HG03045 (cell line): Measurements from ENCODE around the gene FSIP1.

Experiments
- ATAC-seq: cut with Tn5 transposase; IDR thresholded peaks from one replicate; pipeline ENCODE4 v1.9.1; 2021; ENCODE audit warnings: mild to moderate bottlenecking, moderate library complexity; ENCODE audit not compliant: unreplicated experiment

Gene FSIP1

DNA sequence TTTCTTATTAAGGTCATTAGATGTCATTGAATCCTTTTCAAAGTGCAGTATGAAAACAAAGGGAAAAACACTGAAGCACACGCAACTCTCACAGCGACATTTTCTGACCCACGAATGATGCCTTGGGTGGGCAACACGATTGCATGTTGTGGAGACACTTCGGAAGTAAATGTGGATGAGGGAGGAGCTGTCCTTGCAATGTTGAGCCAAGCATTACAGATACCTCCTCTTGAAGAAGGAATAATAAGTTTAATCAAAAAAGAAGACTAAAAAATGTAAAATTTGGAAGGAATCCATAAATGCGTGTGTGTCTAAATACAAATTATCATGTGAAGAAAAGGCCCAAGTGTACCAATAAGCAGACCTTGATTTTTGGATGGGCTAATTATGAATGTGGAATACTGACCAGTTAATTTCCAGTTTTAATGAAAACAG is 184.9 kb downstream of the FSIP1 start:
- ATAC-seq: no peak

- ATAC-seq: no peak
Observed at GRCh38 chr15:39597336-39597735, 185.3 kb downstream of the FSIP1 start.

DNA sequence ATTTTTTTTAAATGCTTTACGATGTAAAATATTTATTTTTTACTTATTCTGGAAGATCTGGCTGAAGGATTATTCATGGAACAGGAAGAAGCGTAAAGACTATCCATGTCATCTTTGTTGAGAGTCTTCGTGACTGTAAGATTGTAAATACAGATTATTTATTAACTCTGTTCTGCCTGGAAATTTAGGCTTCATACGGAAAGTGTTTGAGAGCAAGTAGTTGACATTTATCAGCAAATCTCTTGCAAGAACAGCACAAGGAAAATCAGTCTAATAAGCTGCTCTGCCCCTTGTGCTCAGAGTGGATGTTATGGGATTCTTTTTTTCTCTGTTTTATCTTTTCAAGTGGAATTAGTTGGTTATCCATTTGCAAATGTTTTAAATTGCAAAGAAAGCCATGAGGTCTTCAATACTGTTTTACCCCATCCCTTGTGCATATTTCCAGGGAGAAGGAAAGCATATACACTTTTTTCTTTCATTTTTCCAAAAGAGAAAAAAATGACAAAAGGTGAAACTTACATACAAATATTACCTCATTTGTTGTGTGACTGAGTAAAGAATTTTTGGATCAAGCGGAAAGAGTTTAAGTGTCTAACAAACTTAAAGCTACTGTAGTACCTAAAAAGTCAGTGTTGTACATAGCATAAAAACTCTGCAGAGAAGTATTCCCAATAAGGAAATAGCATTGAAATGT is 186.1 kb downstream of the FSIP1 start:
- ATAC-seq: no peak

DNA sequence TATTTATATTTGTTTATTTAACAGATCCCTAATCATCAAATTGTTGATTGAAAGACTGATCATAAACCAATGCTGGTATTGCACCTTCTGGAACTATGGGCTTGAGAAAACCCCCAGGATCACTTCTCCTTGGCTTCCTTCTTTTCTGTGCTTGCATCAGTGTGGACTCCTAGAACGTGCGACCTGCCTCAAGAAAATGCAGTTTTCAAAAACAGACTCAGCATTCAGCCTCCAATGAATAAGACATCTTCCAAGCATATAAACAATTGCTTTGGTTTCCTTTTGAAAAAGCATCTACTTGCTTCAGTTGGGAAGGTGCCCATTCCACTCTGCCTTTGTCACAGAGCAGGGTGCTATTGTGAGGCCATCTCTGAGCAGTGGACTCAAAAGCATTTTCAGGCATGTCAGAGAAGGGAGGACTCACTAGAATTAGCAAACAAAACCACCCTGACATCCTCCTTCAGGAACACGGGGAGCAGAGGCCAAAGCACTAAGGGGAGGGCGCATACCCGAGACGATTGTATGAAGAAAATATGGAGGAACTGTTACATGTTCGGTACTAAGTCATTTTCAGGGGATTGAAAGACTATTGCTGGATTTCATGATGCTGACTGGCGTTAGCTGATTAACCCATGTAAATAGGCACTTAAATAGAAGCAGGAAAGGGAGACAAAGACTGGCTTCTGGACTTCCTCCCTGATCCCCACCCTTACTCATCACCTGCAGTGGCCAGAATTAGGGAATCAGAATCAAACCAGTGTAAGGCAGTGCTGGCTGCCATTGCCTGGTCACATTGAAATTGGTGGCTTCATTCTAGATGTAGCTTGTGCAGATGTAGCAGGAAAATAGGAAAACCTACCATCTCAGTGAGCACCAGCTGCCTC is 187.1 kb downstream of the FSIP1 start:
- no peak for ATAC-seq

- no peak for ATAC-seq
Observed at GRCh38 chr15:39594446-39595337, 187.9 kb downstream of the FSIP1 start.

GRCh38 chr15:39593656-39594445 is 188.8 kb downstream of the FSIP1 start:
- no peak for ATAC-seq

- ATAC-seq: no peak
Observed at GRCh38 chr15:39593071-39593655, 189.5 kb downstream of the FSIP1 start.

DNA sequence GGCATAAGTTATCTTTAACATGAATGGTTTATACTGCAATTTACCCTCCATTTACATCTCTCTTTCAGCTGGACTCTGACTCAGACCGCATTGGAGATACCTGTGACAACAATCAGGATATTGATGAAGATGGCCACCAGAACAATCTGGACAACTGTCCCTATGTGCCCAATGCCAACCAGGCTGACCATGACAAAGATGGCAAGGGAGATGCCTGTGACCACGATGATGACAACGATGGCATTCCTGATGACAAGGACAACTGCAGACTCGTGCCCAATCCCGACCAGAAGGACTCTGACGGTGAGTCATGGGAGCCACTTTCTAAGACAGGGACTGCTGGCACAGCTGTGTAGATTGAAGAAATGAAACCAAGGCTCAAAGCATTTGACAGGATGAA is 190.1 kb downstream of the FSIP1 start:
- ATAC-seq: no peak

GRCh38 chr15:39591896-39592315 is 190.7 kb downstream of the FSIP1 start:
- no peak for ATAC-seq

- ATAC-seq: no peak
Observed at GRCh38 chr15:39591141-39591895, 191.3 kb downstream of the FSIP1 start.

GRCh38 chr15:39589815-39590644 is 192.6 kb downstream of the FSIP1 start:
- ATAC-seq: no peak

DNA sequence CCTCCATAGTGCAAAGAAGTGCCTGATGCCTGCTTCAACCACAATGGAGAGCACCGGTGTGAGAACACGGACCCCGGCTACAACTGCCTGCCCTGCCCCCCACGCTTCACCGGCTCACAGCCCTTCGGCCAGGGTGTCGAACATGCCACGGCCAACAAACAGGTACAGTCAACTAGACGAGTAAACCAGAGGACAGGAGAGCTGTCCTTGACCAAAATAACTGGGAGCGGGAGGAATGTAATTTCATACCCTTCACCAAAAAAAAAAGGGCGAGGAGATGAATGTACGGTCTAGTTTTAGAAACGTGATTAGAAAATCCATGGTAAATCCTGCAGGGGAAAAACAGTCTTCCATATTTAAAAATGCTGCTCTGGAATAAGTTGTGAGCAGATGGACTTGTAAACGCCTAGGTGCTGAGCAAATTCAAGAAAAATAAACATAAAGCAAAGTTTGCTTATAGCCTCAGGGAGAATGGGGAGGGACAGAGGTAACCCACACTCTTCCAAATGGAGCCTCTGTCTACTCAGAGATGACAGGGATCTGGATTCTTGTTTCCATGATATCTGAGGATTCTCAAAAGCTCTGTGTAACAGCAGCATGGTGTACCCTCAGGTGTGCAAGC is 193.3 kb downstream of the FSIP1 start:
- no peak for ATAC-seq

DNA sequence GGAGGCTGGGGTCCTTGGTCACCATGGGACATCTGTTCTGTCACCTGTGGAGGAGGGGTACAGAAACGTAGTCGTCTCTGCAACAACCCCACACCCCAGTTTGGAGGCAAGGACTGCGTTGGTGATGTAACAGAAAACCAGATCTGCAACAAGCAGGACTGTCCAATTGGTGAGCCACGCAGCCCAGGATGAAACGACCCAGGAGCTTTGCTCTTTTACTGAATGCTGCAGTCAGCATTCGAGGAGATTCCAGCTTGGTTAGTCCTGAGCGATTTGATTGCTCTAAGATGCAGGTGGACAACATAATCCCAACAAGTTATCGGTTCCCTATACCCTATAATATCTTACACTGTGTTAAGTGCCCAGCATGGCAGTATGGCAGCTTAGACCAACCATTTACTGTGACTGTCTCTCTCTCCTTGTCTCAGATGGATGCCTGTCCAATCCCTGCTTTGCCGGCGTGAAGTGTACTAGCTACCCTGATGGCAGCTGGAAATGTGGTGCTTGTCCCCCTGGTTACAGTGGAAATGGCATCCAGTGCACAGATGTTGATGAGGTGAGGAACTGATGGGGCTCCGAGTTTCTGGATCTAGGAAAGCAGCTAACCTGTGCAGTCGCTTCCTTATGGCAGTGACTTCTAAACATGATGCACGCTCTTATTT is 194.0 kb downstream of the FSIP1 start:
- ATAC-seq: no peak

DNA sequence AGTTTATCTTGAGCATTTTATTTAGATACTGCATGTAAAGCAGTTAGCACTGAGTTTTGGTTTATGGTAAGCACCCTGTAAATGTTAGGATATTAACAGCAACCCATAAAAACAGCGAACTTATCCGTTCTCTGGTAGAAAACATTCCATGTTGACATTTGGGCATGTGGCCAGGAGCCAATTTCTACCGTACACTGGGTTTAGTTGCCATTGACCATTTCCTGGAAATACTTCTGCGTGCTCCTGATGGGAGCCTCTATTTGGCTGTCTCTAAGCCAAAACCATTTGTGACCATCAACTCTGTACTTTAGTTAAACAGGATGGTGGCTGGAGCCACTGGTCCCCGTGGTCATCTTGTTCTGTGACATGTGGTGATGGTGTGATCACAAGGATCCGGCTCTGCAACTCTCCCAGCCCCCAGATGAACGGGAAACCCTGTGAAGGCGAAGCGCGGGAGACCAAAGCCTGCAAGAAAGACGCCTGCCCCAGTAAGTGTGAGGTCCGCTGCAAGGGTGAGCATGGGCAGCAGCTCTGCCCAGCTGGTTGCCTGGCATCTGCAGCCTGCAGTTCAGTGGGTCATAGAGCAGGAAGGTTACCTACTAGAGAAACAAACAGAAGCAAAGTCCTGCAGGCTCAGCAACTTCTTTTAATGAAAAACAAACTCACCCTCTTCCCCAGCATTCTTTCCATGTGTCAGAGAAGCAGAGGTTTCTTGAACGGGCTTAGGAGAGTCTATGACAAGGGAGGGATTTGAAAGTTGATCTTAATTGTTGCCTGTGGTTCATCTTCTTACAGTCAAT is 194.7 kb downstream of the FSIP1 start:
- no peak for ATAC-seq

DNA sequence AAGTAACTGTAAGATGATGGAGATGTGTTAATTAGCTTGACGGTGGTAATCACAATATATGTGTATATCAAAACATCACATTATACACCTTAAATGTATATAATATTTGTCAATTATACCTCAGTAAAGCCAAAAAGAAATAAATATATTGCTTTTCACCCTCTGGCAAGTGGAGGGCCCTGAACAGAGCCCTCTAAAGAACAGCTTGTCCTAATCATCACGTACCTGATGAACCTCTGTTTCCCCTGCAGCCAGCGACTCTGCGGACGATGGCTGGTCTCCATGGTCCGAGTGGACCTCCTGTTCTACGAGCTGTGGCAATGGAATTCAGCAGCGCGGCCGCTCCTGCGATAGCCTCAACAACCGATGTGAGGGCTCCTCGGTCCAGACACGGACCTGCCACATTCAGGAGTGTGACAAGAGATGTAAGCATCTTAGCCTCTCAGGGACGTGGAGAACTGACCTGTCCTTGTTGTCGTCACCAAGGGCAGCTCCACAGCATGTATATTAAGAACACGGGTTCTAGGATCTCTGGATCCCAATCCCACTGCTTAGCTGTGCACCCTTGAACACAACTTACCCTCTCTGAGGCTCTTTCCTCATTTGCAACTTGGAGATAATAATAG is 195.4 kb downstream of the FSIP1 start:
- ATAC-seq: no peak
